ENCODE measurements around the gene NKD1. TPM values are rescaled to one million over a fixed set of nuclear protein-coding genes. Genes with fewer than 3 reads are reported as not detected.

The NKD1 gene
- polyA plus RNA-seq, 4 donors, result 10.4 to 14.6 (median 13.2) TPM

GRCh38 chr16:50537533-50538290 is 10.5 kb upstream of the NKD1 start:
- no peak for DNase-seq (ENCODE audit: low read depth in 4 of 4, low spot score in 2 of 4)

GRCh38 chr16:50538411-50539052 is 9.7 kb upstream of the NKD1 start:
- no peak for DNase-seq (ENCODE audit: low read depth in 4 of 4, low spot score in 2 of 4)

- DNase-seq (ENCODE audit: low read depth in 4 of 4, low spot score in 2 of 4), result no peak
Measured at GRCh38 chr16:50539053-50539695, 9.0 kb upstream of the NKD1 start.

GRCh38 chr16:50539822-50540710 is 8.1 kb upstream of the NKD1 start:
- DNase-seq (ENCODE audit: low read depth in 4 of 4, low spot score in 2 of 4), result no peak

GRCh38 chr16:50540711-50541007 is 7.5 kb upstream of the NKD1 start:
- no peak for DNase-seq (ENCODE audit: low read depth in 4 of 4, low spot score in 2 of 4)

GRCh38 chr16:50542703-50543102 is 5.5 kb upstream of the NKD1 start:
- DNase-seq (ENCODE audit: low read depth in 4 of 4, low spot score in 2 of 4), result no peak

- DNase-seq (ENCODE audit: low read depth in 4 of 4, low spot score in 2 of 4), result no peak
Measured at GRCh38 chr16:50546125-50546524, 2.1 kb upstream of the NKD1 start.

GRCh38 chr16:50547340-50548124 is 664 bp upstream of the NKD1 start:
- no peak for DNase-seq (ENCODE audit: low read depth in 4 of 4, low spot score in 2 of 4)

GRCh38 chr16:50548909-50549560 is 839 bp downstream of the NKD1 start:
- DNase-seq (ENCODE audit: low read depth in 4 of 4, low spot score in 2 of 4), result no peak

GRCh38 chr16:50549561-50549915 is 1.3 kb downstream of the NKD1 start:
- no peak for DNase-seq (ENCODE audit: low read depth in 4 of 4, low spot score in 2 of 4)

GRCh38 chr16:50550035-50550434 is 1.8 kb downstream of the NKD1 start:
- DNase-seq (ENCODE audit: low read depth in 4 of 4, low spot score in 2 of 4), result no peak

- no peak for DNase-seq (ENCODE audit: low read depth in 4 of 4, low spot score in 2 of 4)
Measured at GRCh38 chr16:50550866-50551641, 2.9 kb downstream of the NKD1 start.

- DNase-seq (ENCODE audit: low read depth in 4 of 4, low spot score in 2 of 4), result no peak
Measured at GRCh38 chr16:50552476-50553101, 4.4 kb downstream of the NKD1 start.

GRCh38 chr16:50553182-50553710 is 5.0 kb downstream of the NKD1 start:
- DNase-seq (ENCODE audit: low read depth in 4 of 4, low spot score in 2 of 4), result no peak

GRCh38 chr16:50553731-50554360 is 5.7 kb downstream of the NKD1 start:
- DNase-seq (ENCODE audit: low read depth in 4 of 4, low spot score in 2 of 4), result no peak

- no peak for DNase-seq (ENCODE audit: low read depth in 4 of 4, low spot score in 2 of 4)
Measured at GRCh38 chr16:50555269-50555875, 7.2 kb downstream of the NKD1 start.

- no peak for DNase-seq (ENCODE audit: low read depth in 4 of 4, low spot score in 2 of 4)
Measured at GRCh38 chr16:50555952-50556673, 7.9 kb downstream of the NKD1 start.

All from left renal cortex interstitium (tissue), 4 donors.